Activated CD4-positive, alpha-beta T cell treated with anti-CD3 and anti-CD28 coated beads, Interleukin-2, amount 50 U/mL, for 1 hour (primary cell): ENCODE measurements around the gene KLF15.

Source experiments
- DNase-seq: peaks from one replicate; pipeline ENCODE4 v3.0.0-alpha.2; 2020

The KLF15 gene

GRCh38 chr3:126319701-126320295, 37.4 kb downstream of the KLF15 start:
- no peak for DNase-seq

GRCh38 chr3:126317029-126317996, 39.9 kb downstream of the KLF15 start:
- DNase-seq: no peak

GRCh38 chr3:126316501-126316939, 40.7 kb downstream of the KLF15 start:
- DNase-seq: no peak

- DNase-seq: no peak
Observed at GRCh38 chr3:126316031-126316461, 41.2 kb downstream of the KLF15 start.

GRCh38 chr3:126314790-126315658, 42.2 kb downstream of the KLF15 start:
- DNase-seq: no peak

GRCh38 chr3:126314305-126314789, 42.9 kb downstream of the KLF15 start:
- no peak for DNase-seq

- no peak for DNase-seq
Observed at GRCh38 chr3:126313580-126314304, 43.5 kb downstream of the KLF15 start.

GRCh38 chr3:126313166-126313565, 44.0 kb downstream of the KLF15 start:
- DNase-seq: no peak

GRCh38 chr3:126312341-126312740, 44.9 kb downstream of the KLF15 start:
- DNase-seq: no peak

- DNase-seq: no peak
Observed at GRCh38 chr3:126311338-126311978, 45.8 kb downstream of the KLF15 start.

GRCh38 chr3:126310816-126311215, 46.4 kb downstream of the KLF15 start:
- DNase-seq: no peak

GRCh38 chr3:126309861-126310655, 47.1 kb downstream of the KLF15 start:
- no peak for DNase-seq

GRCh38 chr3:126309165-126309564, 48.0 kb downstream of the KLF15 start:
- no peak for DNase-seq

GRCh38 chr3:126308394-126309125, 48.6 kb downstream of the KLF15 start:
- no peak for DNase-seq

- no peak for DNase-seq
Observed at GRCh38 chr3:126307591-126308393, 49.4 kb downstream of the KLF15 start.

- DNase-seq: no peak
Observed at GRCh38 chr3:126306888-126307482, 50.2 kb downstream of the KLF15 start.

- no peak for DNase-seq
Observed at GRCh38 chr3:126306397-126306796, 50.8 kb downstream of the KLF15 start.

- DNase-seq: no peak
Observed at GRCh38 chr3:126305427-126305826, 51.8 kb downstream of the KLF15 start.

GRCh38 chr3:126304704-126305103, 52.5 kb downstream of the KLF15 start:
- DNase-seq: no peak
